Measurements from ENCODE around the gene PCNX2.

The PCNX2 gene

GRCh38 chr1:233327651-233328141, 32.2 kb upstream of the PCNX2 start, which contains the start of gene MAP3K21:
MAP3K21 (plus strand) TSS chr1:233327724; CDS start chr1:233328029, 305 bp downstream.
- Mint-ChIP-seq H3K4me3 (peak within 1 kb of the TSS; percentile 85), H3K36me3 (peaks cover 2% of the 10 kb centered on the region), H3K27me3 (peaks cover 15% of the 10 kb centered on the region), H3K4me1 (ENCODE audit: low read depth) (peaks cover 7% of the 10 kb centered on the region), H3K9me3 (ENCODE audit: low read depth) (no peaks in the 10 kb centered on the region), H3K27ac (no peak within 1 kb of the TSS)

DNA sequence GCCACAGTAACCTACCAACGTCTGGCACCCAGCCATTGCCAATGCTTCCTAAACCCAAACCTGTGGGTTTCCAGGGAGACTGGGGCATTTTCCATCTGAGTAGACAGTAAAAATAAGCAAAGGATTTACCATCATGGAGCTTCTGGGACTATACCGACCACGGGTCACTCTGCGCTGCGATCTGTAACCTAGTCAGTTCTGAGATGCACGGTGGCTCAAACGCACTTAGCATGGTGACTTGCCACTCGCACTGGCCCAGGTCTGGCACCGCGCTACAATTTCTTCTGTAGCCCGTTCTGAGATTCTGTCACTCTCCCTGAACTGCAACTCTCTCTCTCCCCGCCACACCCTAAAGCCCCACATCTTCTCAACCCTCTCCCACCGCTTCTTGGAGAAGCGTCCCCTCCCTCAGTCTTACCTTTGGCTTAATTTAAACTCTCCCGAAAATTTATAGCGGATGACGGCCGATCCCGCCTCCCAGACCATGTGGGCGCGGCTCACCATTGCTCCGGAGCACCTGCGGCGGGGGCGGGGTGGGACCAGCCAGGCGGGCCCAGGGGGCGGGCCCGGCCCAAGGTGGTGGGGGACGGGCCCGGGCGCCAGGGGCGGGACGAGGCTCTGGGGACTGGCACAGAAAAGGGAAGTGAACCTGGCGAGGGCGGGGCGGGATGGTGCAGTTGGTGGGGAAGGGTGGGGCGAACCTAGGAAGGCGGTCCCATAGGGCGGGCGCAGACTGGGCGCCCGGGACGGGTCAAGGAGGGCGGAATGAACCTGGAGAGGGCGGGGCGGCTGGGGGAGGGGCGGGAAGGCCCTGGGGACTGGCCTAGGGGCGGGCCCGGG, 31.5 kb upstream of the PCNX2 start:
- Mint-ChIP-seq H3K36me3 (no peaks in the 10 kb centered on the region), H3K4me1 (ENCODE audit: low read depth) (peaks cover 7% of the 10 kb centered on the region), H3K9me3 (ENCODE audit: low read depth) (no peaks in the 10 kb centered on the region), H3K4me3 (peak overlapping the region; percentile 85), H3K27me3 (peaks cover 10% of the 10 kb centered on the region), H3K27ac (no peak overlapping the region)

DNA sequence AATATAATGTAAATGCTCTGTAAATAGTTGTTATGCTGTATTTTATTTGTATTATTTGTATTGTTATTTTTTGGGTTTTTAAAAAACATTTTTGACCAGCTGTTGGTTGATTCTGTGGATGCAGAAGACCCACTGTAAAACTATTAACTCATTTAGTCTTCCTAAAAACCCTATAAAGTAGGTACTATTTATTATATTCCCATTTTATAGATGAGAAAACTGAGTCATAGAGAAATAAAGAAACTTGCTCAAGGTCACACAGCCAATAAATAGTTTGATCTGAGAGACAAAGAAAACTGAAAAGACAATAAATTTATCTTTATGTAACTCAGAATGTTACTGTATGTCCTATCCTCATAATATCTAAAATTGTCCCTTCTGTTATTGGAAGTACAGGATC, 30.8 kb upstream of the PCNX2 start:
- Mint-ChIP-seq H3K4me1 (ENCODE audit: low read depth) (peaks cover 7% of the 10 kb centered on the region), H3K36me3 (no peaks in the 10 kb centered on the region), H3K27ac (no peak overlapping the region), H3K4me3 (peak overlapping the region; percentile 85), H3K9me3 (ENCODE audit: low read depth) (no peaks in the 10 kb centered on the region), H3K27me3 (peaks cover 5% of the 10 kb centered on the region)

GRCh38 chr1:233323718-233324117, 28.2 kb upstream of the PCNX2 start:
- Mint-ChIP-seq H3K9me3 (ENCODE audit: low read depth) (no peaks in the 10 kb centered on the region), H3K4me3 (no peak overlapping the region), H3K27me3 (peaks cover 4% of the 10 kb centered on the region), H3K36me3 (no peaks in the 10 kb centered on the region), H3K27ac (no peak overlapping the region), H3K4me1 (ENCODE audit: low read depth) (peaks cover 4% of the 10 kb centered on the region)

DNA sequence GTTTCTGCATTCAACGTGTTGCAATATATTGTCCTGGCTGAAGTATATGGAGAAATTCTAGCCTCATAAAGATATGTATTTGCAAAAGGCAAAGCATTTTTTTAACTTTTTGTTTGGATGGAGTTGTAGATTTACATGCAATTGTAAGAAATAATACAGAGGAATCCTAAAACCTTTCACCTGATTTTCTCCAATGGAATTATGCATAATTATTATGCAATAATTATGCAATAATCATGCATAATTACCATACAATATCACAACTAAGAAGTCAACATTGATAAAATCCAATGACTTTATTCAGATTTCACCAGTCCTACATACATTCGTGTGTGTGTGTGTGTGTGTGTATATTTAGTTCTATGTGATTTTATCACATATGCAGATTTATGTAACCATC, 24.5 kb upstream of the PCNX2 start:
- H3K9me3 Mint-ChIP-seq (ENCODE audit: low read depth): no peaks in the 10 kb centered on the region
- no peaks in the 10 kb centered on the region for H3K36me3 Mint-ChIP-seq
- peaks cover 7% of the 10 kb centered on the region for H3K27me3 Mint-ChIP-seq
- no peak overlapping the region for H3K4me3 Mint-ChIP-seq
- H3K4me1 Mint-ChIP-seq (ENCODE audit: low read depth): no peaks in the 10 kb centered on the region
- H3K27ac Mint-ChIP-seq: no peak overlapping the region

GRCh38 chr1:233319272-233319671, 23.7 kb upstream of the PCNX2 start:
- H3K9me3 Mint-ChIP-seq (ENCODE audit: low read depth): no peaks in the 10 kb centered on the region
- no peaks in the 10 kb centered on the region for H3K4me1 Mint-ChIP-seq (ENCODE audit: low read depth)
- H3K27me3 Mint-ChIP-seq: peaks cover 9% of the 10 kb centered on the region
- H3K4me3 Mint-ChIP-seq: no peak overlapping the region
- H3K27ac Mint-ChIP-seq: peak overlapping the region; percentile 7
- no peaks in the 10 kb centered on the region for H3K36me3 Mint-ChIP-seq

GRCh38 chr1:233316473-233316872, 20.9 kb upstream of the PCNX2 start:
- no peak overlapping the region for H3K4me3 Mint-ChIP-seq
- H3K27ac Mint-ChIP-seq: no peak overlapping the region
- H3K4me1 Mint-ChIP-seq (ENCODE audit: low read depth): no peaks in the 10 kb centered on the region
- H3K9me3 Mint-ChIP-seq (ENCODE audit: low read depth): no peaks in the 10 kb centered on the region
- H3K36me3 Mint-ChIP-seq: no peaks in the 10 kb centered on the region
- peaks cover 9% of the 10 kb centered on the region for H3K27me3 Mint-ChIP-seq

GRCh38 chr1:233315718-233316301, 20.3 kb upstream of the PCNX2 start:
- Mint-ChIP-seq H3K9me3 (ENCODE audit: low read depth) (no peaks in the 10 kb centered on the region), H3K36me3 (no peaks in the 10 kb centered on the region), H3K4me1 (ENCODE audit: low read depth) (no peaks in the 10 kb centered on the region), H3K27me3 (peaks cover 10% of the 10 kb centered on the region), H3K4me3 (no peak overlapping the region), H3K27ac (no peak overlapping the region)

DNA sequence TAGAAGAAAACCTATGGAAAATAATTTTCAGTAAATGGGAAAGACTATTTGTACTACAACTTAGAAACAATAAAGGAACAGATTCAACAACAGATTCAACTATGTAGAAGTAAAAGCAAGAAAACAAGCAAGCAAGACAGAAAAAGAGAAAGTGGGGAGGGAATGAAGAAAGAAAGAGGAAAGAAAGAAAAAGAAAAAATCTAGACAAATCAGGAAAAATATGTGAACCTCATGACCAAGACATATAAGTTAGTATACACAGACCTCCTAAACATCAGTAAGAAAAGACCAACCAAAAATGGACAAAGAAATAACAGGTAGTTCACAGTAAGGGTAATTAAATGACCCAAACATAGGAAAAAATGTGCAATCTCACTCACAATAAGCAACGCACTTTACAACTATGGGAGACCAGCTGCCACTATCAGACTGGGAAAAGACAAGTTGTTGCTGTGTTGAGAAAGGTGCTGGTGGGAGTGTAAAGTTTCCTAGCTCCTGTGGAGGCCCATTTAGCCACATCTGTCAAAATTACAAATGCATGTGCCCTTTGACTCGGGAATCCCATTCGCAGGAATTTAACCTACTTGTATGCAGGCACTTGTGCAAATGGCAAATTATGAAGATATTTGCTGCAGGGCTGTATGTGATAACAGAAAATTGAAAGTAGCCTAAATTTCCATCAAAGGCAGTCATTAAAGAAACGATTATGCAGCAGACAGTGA, 18.1 kb upstream of the PCNX2 start:
- H3K9me3 Mint-ChIP-seq (ENCODE audit: low read depth): no peaks in the 10 kb centered on the region

GRCh38 chr1:233304489-233305102, 9.1 kb upstream of the PCNX2 start:
- no peaks in the 10 kb centered on the region for H3K4me1 Mint-ChIP-seq (ENCODE audit: low read depth)
- H3K27me3 Mint-ChIP-seq: peaks cover 9% of the 10 kb centered on the region
- no peak overlapping the region for H3K27ac Mint-ChIP-seq
- no peaks in the 10 kb centered on the region for H3K9me3 Mint-ChIP-seq (ENCODE audit: low read depth)
- H3K36me3 Mint-ChIP-seq: no peaks in the 10 kb centered on the region
- no peak overlapping the region for H3K4me3 Mint-ChIP-seq

More for the DNA sequence above, 18.1 kb upstream of the PCNX2 start:
- no peaks in the 10 kb centered on the region for H3K4me1 Mint-ChIP-seq (ENCODE audit: low read depth)
- peaks cover 5% of the 10 kb centered on the region for H3K27me3 Mint-ChIP-seq
- H3K27ac Mint-ChIP-seq: no peak overlapping the region
- no peak overlapping the region for H3K4me3 Mint-ChIP-seq
- H3K36me3 Mint-ChIP-seq: no peaks in the 10 kb centered on the region

GRCh38 chr1:233300326-233300725, 4.8 kb upstream of the PCNX2 start:
- peaks cover 3% of the 10 kb centered on the region for H3K27me3 Mint-ChIP-seq
- H3K4me1 Mint-ChIP-seq (ENCODE audit: low read depth): peaks cover 5% of the 10 kb centered on the region
- no peak overlapping the region for H3K27ac Mint-ChIP-seq
- H3K9me3 Mint-ChIP-seq (ENCODE audit: low read depth): no peaks in the 10 kb centered on the region
- H3K36me3 Mint-ChIP-seq: no peaks in the 10 kb centered on the region
- H3K4me3 Mint-ChIP-seq: no peak overlapping the region

DNA sequence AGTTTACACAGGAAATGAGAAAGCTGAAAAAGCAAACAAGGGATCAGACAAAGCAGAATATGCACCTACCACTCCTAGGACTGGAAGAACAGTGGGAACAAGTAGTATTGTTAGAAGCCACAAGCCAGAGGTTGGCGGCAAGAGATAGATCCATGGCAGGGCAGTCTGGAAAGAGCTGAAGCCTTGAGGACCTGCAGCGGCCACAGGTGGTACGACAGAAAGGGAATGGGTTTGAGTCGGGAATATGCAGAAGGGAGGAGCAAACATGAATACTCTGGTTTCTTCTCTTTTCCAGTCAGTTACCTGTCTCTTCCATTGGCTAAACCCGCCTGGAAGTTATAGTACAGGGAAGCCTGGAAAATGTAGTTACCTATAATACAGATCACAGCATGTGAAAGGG, 3.9 kb upstream of the PCNX2 start:
- H3K36me3 Mint-ChIP-seq: no peaks in the 10 kb centered on the region
- peaks cover 1% of the 10 kb centered on the region for H3K27me3 Mint-ChIP-seq
- no peak overlapping the region for H3K27ac Mint-ChIP-seq
- H3K4me1 Mint-ChIP-seq (ENCODE audit: low read depth): peaks cover 11% of the 10 kb centered on the region
- H3K9me3 Mint-ChIP-seq (ENCODE audit: low read depth): no peaks in the 10 kb centered on the region
- no peak overlapping the region for H3K4me3 Mint-ChIP-seq

DNA sequence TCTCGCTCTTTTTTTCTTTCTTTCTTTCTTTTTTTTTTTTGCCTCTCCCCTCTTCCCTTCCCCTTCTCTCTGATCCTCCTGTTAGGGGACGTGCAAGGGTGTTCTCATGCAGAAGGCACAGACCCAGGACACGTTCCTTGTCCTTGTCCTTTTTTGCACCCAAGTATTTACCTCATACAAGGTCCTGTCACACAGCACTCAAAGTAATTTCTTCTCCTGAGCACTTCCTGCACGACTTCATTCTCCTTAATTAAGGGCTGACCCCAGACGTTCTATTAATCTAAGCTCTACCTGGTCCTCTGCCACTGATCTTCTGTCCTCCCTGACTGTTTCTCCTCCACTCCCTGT, 424 bp upstream of the PCNX2 start:
- H3K27me3 Mint-ChIP-seq: no peaks in the 10 kb centered on the region
- peaks cover 26% of the 10 kb centered on the region for H3K4me1 Mint-ChIP-seq (ENCODE audit: low read depth)
- no peaks in the 10 kb centered on the region for H3K36me3 Mint-ChIP-seq
- H3K27ac Mint-ChIP-seq: peak overlapping the region; percentile 77
- H3K9me3 Mint-ChIP-seq (ENCODE audit: low read depth): no peaks in the 10 kb centered on the region
- peak overlapping the region; percentile 95 for H3K4me3 Mint-ChIP-seq

GRCh38 chr1:233294913-233295236, 650 bp downstream of the PCNX2 start:
- peak overlapping the region; percentile 86 for H3K27ac Mint-ChIP-seq
- no peaks in the 10 kb centered on the region for H3K27me3 Mint-ChIP-seq
- no peaks in the 10 kb centered on the region for H3K36me3 Mint-ChIP-seq
- no peaks in the 10 kb centered on the region for H3K9me3 Mint-ChIP-seq (ENCODE audit: low read depth)
- H3K4me1 Mint-ChIP-seq (ENCODE audit: low read depth): peaks cover 28% of the 10 kb centered on the region
- peak overlapping the region; percentile 95 for H3K4me3 Mint-ChIP-seq

Data from activated naive CD8-positive, alpha-beta T cell (primary cell).